Measurements from ENCODE around the gene OARD1.

OARD1 gene

DNA sequence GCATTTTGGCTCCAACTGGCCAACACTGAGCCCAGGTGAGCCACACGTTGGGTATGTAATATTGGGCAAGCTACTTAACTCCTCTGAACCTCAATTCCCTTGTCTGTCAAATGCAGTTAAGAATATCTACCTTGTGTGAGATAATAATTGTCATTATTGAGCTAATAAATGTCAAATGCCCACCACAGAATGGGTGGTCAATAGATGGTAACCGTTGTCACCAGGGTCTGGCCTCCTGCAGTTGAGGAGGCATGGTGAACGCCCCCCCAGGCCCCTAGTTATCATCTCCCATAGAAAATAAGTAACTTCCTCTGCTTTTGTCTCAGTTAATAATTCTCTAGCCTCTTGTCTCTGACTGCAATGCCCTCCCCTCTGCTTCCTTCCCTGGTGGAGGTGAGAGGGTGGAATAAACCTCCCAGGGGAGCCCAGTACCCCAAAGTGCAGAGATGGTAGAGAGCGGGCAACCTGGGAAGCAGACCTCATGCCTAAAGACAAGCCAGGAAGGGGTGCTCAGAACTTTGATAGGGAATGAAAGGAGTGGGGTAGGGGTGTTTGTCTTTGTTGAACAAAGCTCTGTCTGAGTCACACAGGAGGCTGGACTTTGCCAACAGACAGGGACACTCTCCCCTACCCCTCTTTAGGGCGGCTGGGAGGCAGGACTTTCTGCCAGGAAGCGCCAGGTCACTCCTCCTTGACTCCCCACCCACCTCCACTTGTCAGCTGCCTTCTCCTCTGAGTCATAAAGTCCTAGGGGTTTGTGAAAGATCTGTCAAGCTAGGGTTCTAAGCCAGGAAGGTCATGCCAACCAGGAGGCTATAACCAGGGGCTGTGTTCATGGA lies 31.8 kb downstream of the OARD1 start:
- no peak overlapping the region for H3K4me2 ChIP-seq (ENCODE audit: low read depth, low read length)
- no peaks in the 10 kb centered on the region for H3K79me2 ChIP-seq (ENCODE audit: low read length)
- no peak overlapping the region for H3K9ac ChIP-seq (ENCODE audit: low read length)
- H3K9me3 ChIP-seq (replicated peaks; ENCODE audit: insufficient read depth, low read length) = no peaks in the 10 kb centered on the region
- no peak for DNase-seq
- TF ChIP-seq, protein P1, sequence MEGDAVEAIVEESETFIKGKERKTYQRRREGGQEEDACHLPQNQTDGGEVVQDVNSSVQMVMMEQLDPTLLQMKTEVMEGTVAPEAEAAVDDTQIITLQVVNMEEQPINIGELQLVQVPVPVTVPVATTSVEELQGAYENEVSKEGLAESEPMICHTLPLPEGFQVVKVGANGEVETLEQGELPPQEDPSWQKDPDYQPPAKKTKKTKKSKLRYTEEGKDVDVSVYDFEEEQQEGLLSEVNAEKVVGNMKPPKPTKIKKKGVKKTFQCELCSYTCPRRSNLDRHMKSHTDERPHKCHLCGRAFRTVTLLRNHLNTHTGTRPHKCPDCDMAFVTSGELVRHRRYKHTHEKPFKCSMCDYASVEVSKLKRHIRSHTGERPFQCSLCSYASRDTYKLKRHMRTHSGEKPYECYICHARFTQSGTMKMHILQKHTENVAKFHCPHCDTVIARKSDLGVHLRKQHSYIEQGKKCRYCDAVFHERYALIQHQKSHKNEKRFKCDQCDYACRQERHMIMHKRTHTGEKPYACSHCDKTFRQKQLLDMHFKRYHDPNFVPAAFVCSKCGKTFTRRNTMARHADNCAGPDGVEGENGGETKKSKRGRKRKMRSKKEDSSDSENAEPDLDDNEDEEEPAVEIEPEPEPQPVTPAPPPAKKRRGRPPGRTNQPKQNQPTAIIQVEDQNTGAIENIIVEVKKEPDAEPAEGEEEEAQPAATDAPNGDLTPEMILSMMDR (IDR thresholded peaks at IDR 0.05; ENCODE audit: low read length) = no peak
- no peak for TF ChIP-seq EZH2 (optimal IDR thresholded peaks at IDR 0.05; ENCODE audit: low read depth, low read length)
- TF ChIP-seq EZH2phosphoT487 (IDR thresholded peaks at IDR 0.05; ENCODE audit: low read length) = no peak
- no peaks in the 10 kb centered on the region for H4K20me1 ChIP-seq (ENCODE audit: insufficient read depth, low read length)
- no peaks in the 10 kb centered on the region for H3K4me1 ChIP-seq (ENCODE audit: low read length)
- H3K36me3 ChIP-seq (replicated peaks; ENCODE audit: insufficient read depth, low read length) = no peaks in the 10 kb centered on the region
- H3K9me2 ChIP-seq (replicated peaks; ENCODE audit: insufficient read depth, low read length) = no peaks in the 10 kb centered on the region
- H3K27me3 ChIP-seq (replicated peaks; ENCODE audit: insufficient read depth, low read length) = no peaks in the 10 kb centered on the region
- no peaks in the 10 kb centered on the region for H3F3A ChIP-seq (ENCODE audit: insufficient read depth, low read length)
- no peak overlapping the region for H3K27ac ChIP-seq (ENCODE audit: low read length)
- no peak overlapping the region for H3K4me3 ChIP-seq (ENCODE audit: low read length)
- H2AFZ ChIP-seq (ENCODE audit: low read length) = no peak overlapping the region

DNA sequence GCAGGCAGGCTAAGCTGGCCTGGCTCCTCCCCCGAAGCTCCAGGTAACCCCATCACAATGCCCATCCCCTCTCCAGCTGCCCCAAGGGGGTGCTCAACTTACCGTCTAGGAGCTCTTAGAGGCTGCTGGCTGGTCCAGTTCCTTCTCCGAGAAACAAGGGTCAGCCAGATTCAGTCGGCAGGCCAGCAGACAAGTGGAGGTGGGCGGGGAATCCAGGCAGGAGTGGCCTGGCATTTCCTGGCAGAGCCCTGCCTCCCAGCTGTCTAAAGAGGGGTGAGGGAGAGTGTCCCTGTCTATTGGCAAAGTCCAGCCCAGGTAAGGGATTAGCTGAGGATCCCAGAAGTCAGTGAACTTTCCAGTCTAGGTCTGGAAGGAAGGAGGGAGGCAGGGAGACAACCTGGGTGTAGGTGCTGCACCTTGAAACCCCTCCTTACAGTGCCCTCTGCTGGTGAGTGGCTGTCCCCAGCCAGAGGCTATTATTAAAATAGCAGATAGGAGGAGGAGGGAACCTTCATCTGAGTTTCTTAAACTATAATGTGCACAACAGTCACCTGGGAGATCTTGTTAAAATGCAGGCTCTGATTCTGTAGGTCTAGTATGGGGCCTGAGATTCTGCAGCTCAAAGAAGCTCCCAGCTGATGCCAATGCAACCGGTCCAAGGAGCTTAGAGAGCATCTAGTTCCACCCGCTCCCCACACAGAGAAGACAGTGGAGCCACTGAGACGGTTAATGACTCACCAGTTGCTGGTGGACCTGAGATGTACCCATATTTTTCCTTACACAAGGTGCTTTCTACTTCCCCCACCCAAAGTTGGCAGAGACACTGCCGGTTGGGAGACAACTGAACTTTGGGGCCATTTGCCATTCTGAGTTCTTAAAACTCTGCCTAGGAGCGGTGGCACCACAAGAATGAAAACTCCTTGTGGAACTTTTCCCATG lies 32.8 kb downstream of the OARD1 start, which contains the start of gene UNC5CL:
Gene UNC5CL, minus strand, starts transcription at position 162 of the 939 bp plus-strand sequence. CDS start 4,147 bp downstream, outside the sequence.
- no peak within 1 kb of the TSS for H2AFZ ChIP-seq (ENCODE audit: low read length)
- no peak within 1 kb of the TSS for H3K4me3 ChIP-seq (ENCODE audit: low read length)
- TF ChIP-seq EZH2phosphoT487 (IDR thresholded peaks at IDR 0.05; ENCODE audit: low read length) = no peak
- TF ChIP-seq, protein P1 (IDR thresholded peaks at IDR 0.05; ENCODE audit: low read length) = peak; percentile 88
- no peaks in the 10 kb centered on the region for H3K36me3 ChIP-seq (replicated peaks; ENCODE audit: insufficient read depth, low read length)
- no peak within 1 kb of the TSS for H3K27ac ChIP-seq (ENCODE audit: low read length)
- H4K20me1 ChIP-seq (ENCODE audit: insufficient read depth, low read length) = no peaks in the 10 kb centered on the region
- H3K9ac ChIP-seq (ENCODE audit: low read length) = no peak within 1 kb of the TSS
- H3F3A ChIP-seq (ENCODE audit: insufficient read depth, low read length) = no peaks in the 10 kb centered on the region
- no peak within 1 kb of the TSS for H3K4me2 ChIP-seq (ENCODE audit: low read depth, low read length)
- H3K4me1 ChIP-seq (ENCODE audit: low read length) = no peaks in the 10 kb centered on the region
- no peaks in the 10 kb centered on the region for H3K79me2 ChIP-seq (ENCODE audit: low read length)
- H3K9me3 ChIP-seq (replicated peaks; ENCODE audit: insufficient read depth, low read length) = no peaks in the 10 kb centered on the region
- peak; percentile 38 for DNase-seq
- no peaks in the 10 kb centered on the region for H3K9me2 ChIP-seq (replicated peaks; ENCODE audit: insufficient read depth, low read length)
- H3K27me3 ChIP-seq (replicated peaks; ENCODE audit: insufficient read depth, low read length) = no peaks in the 10 kb centered on the region

DNA sequence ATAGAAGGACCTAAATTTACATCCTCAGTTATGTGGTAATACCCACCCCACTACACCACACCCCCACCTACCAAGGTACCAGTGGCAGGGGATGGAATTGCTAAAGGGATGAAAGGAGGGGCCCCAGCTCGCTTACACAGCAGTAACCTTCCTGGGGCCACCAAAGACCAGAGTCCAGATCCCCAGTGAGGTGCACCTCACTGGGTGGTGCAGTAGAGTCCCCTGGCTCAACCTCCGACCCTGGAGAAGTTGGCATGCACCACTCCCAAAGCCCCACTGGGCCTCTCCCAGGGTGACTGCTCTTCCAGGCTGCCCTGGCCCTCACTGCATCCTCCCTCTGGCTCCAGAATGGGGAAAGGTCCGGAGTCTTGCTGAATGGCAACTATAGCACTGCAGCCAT lies 34.0 kb downstream of the OARD1 start:
- Histone ChIP-seq H3K36me3 (replicated peaks; ENCODE audit: insufficient read depth, low read length) (no peaks in the 10 kb centered on the region), H3K4me2 (ENCODE audit: low read depth, low read length) (no peak overlapping the region), H3F3A (ENCODE audit: insufficient read depth, low read length) (no peaks in the 10 kb centered on the region), H3K9me2 (replicated peaks; ENCODE audit: insufficient read depth, low read length) (no peaks in the 10 kb centered on the region), H3K4me3 (ENCODE audit: low read length) (no peak overlapping the region), H3K9me3 (replicated peaks; ENCODE audit: insufficient read depth, low read length) (no peaks in the 10 kb centered on the region), H3K79me2 (ENCODE audit: low read length) (no peaks in the 10 kb centered on the region), H4K20me1 (ENCODE audit: insufficient read depth, low read length) (no peaks in the 10 kb centered on the region), H3K9ac (ENCODE audit: low read length) (no peak overlapping the region), H3K4me1 (ENCODE audit: low read length) (no peaks in the 10 kb centered on the region), H2AFZ (ENCODE audit: low read length) (no peak overlapping the region), H3K27ac (ENCODE audit: low read length) (no peak overlapping the region), H3K27me3 (replicated peaks; ENCODE audit: insufficient read depth, low read length) (no peaks in the 10 kb centered on the region)
- TF ChIP-seq EZH2 (optimal IDR thresholded peaks at IDR 0.05; ENCODE audit: low read depth, low read length) = no peak
- TF ChIP-seq, protein P1 (IDR thresholded peaks at IDR 0.05; ENCODE audit: low read length) = no peak
- no peak for TF ChIP-seq EZH2phosphoT487 (IDR thresholded peaks at IDR 0.05; ENCODE audit: low read length)
- DNase-seq = no peak

Measured in MM.1S (cell line).